ENCODE measurements around the gene IVD.

DNA sequence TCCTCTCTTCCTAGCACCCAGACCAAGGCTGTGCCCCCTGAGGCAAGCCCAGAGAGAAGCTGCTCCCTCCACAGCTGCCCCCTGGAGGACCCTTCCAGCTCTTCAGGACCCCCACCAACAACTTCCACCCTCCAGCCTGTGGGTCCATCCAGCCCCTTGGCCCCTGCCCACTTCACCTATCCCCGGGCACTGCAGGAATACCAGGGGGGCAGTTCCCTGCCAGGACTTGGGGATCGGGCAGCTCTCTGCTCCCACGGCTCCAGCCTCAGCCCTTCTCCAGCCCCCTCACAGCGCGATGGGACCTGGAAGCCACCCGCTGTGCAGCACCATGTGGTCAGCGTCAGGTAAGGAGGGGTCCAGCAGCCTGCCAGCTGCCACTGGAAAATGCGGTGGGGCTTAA is 42.0 kb upstream of the IVD start:
- TF ChIP-seq POLR2AphosphoS5 (IDR thresholded peaks at IDR 0.05), result no peak
- TF ChIP-seq POLR2A (IDR thresholded peaks at IDR 0.05), result no peak
- TF ChIP-seq, protein P1, sequence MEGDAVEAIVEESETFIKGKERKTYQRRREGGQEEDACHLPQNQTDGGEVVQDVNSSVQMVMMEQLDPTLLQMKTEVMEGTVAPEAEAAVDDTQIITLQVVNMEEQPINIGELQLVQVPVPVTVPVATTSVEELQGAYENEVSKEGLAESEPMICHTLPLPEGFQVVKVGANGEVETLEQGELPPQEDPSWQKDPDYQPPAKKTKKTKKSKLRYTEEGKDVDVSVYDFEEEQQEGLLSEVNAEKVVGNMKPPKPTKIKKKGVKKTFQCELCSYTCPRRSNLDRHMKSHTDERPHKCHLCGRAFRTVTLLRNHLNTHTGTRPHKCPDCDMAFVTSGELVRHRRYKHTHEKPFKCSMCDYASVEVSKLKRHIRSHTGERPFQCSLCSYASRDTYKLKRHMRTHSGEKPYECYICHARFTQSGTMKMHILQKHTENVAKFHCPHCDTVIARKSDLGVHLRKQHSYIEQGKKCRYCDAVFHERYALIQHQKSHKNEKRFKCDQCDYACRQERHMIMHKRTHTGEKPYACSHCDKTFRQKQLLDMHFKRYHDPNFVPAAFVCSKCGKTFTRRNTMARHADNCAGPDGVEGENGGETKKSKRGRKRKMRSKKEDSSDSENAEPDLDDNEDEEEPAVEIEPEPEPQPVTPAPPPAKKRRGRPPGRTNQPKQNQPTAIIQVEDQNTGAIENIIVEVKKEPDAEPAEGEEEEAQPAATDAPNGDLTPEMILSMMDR (IDR thresholded peaks at IDR 0.05 in 8 of 11, conservative IDR thresholded peaks at IDR 0.05 in 3 of 11), result no peak

Measured in spleen (tissue), 7 donors.